GM21723 (cell line): ENCODE measurements around the gene PRKG1.
"Not testable (repeated sequence)": the region's sequence is repeated elsewhere in the genome, so short reads cannot be mapped to it uniquely, and the experiment has no call there.

ENCODE experiments used
- ATAC-seq: cut with Tn5 transposase; IDR thresholded peaks from one replicate; pipeline ENCODE4 v1.9.1; 2021; ENCODE audit warnings: mild to moderate bottlenecking, moderate library complexity; ENCODE audit not compliant: unreplicated experiment

The PRKG1 gene

DNA sequence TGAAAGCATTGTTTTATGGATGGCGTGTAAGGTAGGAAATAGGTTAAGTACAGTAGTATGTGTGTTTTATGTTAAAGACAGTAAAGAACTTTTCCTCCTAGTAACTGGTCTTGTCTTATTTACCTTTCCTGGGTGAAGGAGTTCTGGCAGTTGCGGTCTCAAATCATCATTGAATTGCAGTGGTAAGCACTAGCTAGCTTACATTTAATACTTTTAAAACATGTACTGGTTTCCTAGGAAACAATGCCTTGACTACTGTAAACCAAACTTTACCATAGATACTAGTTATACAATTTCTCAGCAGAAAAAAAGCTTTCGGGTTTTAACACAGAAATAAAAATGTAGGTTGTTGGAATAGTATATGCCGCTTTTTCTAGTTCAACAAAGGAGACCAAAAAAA is 37.7 kb downstream of the PRKG1 start:
- no peak for ATAC-seq

- ATAC-seq, result no peak
Observed at GRCh38 chr10:51113007-51113406, 38.7 kb downstream of the PRKG1 start.

DNA sequence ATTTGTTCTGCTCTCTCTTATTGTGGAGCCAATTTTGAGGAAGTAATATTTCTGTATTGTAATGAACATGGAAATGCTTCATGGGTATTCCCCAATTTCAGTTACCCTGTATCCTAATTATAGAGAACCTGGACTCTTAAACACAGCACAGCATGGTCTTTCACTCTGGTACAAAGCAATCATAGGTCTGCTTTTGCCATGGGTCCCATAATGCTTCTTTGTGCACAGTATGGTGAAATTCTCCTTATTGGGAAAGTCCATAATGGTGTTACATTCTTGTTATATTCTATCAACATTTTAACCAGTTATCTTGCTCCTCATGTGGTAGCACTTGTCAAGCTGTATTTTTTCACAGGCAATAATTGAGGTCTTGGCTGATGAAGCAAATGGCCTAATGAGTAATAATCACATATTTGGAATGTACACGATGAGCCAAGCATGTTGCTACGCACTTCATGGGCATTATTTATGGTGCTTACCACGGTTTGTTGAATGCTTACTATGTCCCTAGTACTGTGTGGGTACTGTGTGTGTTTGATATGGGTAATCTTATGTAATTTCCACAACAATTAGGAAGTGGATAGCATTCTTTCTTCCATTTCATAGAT is 42.9 kb downstream of the PRKG1 start:
- ATAC-seq, result no peak

GRCh38 chr10:51117794-51118193 is 43.5 kb downstream of the PRKG1 start:
- ATAC-seq, result no peak

DNA sequence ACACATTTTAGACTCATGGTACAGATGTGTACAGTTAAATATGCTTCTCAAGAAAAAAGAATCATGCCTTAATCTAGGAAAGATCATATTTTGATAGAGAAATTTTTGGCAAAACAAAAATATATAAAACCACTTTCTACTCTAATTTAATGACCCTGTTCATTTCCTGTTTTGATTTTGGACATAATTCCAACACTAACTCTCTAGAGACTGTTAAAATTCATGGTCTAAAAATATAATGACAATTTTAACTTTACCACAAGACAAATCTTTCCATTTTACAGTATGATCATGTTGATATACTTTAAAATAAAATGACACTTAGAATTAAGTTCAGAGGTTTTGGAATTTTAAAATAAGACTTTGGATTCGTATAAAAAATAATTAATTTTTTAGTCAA is 45.2 kb downstream of the PRKG1 start:
- no peak for ATAC-seq

DNA sequence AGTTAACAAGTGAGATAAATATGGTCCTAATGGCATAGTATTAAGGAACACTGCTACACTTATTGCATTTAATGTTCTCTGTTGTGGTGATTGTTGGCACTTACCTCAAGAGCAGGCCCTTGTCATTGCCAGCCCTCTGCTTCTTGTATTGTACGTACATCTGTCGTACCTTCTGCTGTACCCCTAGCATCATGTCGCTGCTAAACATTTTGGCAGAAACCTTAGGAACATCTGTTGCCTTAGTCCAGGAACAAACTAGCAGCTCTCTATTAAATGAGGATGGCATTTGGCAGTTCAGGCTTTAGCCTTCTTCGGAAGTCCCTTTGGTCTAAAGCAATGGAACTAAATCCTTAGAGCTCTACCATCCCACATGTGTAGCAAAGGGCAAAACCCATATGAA is 47.6 kb downstream of the PRKG1 start:
- ATAC-seq, result no peak

GRCh38 chr10:51124852-51125251 is 50.6 kb downstream of the PRKG1 start:
- no peak for ATAC-seq

- ATAC-seq, result no peak
Observed at GRCh38 chr10:51125518-51125917, 51.2 kb downstream of the PRKG1 start.

DNA sequence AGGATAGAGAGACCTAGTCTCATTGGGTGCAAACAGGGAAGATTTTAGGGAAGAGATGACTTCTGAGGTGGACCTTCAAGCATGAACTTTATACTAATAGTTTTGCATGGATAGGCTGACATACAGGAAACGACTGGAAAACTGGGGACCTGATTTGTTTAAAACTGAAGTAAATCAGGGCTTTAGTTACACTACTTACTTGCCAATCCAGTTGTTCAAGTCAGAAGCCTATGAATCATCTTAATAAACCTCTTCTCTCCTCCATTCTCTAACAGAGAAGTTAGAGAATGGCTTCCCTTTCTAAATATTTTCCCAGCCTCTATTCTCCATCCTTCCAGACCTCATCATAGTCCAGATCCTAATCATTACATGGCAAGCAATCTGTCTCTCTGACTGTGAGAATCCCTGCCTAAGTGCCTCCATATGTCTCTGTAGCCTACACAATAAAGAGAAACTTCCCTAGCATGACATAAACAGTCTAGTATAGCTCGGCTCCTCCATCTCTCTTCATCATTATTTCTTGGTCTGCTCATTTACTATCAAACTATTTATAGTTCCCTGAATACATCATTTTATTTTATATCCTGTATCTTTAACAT is 55.8 kb downstream of the PRKG1 start:
- no peak for ATAC-seq

DNA sequence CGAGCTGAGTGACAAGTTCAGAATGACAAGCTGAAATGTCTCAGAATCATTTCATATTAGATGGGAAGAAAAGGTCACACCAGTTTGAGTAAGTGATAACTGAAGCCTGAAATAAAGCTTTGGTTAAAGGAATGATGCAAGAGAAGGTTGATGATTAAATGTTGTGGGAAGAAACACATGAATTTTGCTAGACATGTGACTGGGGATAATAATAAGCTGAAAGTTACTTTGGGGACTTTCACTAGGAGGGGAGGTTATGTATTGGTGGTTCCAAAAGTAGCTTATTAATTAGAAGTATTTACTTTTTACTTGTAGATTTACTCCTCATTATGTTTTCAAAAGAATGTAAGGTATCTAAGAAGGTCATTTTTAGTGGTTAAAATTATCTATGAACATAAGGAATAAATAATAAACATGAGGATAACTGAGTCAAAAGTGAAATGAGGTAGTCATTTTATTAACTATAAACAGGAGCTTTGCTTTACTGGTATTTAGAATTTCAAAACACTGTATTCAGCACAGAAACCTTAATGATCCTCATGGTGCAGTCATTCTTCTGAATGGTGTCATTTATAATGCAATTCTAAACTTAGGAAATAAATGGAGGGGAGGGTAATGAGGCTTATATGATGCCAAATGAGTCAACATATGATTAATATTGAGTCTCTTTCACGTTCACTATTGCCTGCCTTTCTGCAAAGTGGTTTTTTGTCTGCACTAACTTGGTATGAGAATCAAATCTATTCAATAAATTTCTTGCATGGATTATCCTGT is 63.7 kb downstream of the PRKG1 start:
- no peak for ATAC-seq

GRCh38 chr10:51139176-51139575 is 64.9 kb downstream of the PRKG1 start:
- ATAC-seq, result no peak

GRCh38 chr10:51141010-51141409 is 66.7 kb downstream of the PRKG1 start:
- ATAC-seq, result no peak

- ATAC-seq, result no peak
Observed at GRCh38 chr10:51144161-51144781, 70.0 kb downstream of the PRKG1 start.

- ATAC-seq, result no peak
Observed at GRCh38 chr10:51145375-51145774, 71.1 kb downstream of the PRKG1 start.

DNA sequence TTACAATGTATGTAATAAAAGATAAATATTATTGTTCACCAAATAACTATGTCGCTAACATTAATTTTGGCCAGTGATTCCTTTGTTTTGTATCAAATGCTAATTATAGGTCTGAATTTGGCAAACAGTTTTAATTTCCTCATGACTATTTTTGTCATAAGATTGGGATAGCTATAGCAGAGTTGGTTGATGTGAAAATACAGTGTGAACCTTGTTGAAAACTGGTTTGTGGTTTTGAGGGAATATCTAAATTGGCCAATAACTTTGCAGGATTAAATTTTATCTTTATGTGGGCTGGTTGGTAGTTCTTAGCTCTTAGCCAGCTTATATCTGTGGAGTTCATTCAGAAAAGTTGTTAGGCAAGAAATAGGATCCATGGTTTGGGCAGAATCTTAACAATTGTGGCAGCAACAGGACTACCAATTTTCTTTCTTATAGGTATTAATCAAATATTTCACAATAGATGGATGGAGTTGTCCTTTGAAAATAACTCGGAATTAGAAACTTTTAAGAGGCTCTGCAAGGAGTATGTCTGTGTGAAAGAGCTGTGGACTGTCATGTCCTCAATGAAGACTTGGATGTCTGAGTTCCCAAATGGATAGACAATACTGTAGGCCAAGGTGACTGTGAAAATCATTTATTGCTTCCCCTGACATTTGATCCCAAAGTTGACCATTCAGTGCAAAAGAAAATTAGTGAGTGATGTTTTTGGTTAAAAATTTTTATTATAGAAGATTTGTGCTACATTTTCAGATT is 73.5 kb downstream of the PRKG1 start:
- ATAC-seq, result no peak

GRCh38 chr10:51156926-51157325 is 82.6 kb downstream of the PRKG1 start:
- no peak for ATAC-seq

DNA sequence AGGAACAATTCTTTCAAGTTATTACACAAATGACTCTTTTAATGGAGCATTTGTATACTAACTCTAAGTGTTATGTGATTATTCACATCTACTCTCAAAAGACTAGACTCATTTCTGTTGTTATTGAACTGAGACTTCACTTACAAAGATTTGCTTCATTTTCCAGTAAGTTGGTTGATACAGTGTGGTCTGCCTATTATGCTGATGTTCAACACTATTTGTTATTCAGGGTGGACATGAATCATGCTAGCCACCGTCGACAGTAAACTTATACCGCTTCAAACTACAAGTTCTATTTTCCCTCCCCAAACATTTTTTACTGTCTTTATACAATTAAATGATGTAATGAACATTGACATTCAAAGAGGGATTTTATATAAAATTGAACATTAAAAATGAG is 84.5 kb downstream of the PRKG1 start:
- no peak for ATAC-seq

GRCh38 chr10:51159841-51160240 is 85.6 kb downstream of the PRKG1 start:
- ATAC-seq, result no peak

DNA sequence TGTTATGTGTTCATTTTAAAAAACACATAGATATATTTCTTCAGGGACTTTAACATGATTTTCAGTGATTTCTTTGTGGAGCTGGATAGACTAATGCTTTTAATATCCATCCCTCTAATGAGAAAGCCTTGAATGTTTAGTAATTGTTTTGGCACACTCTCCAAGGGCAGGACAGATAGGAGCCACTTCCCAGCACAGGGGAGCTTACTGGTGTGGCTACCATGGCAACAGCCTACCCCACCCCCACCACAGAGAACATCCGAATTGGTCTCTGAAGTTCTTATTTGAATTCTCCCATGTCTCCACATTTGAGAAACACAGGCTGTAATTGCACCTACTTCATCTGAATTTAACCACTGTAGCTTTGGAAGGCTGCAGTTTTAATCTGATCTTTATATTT is 87.7 kb downstream of the PRKG1 start:
- ATAC-seq, result no peak

GRCh38 chr10:51163380-51164049 is 89.2 kb downstream of the PRKG1 start:
- not testable (repeated sequence) for ATAC-seq
